Measurements from ENCODE around the gene ZNF33B.

DNA sequence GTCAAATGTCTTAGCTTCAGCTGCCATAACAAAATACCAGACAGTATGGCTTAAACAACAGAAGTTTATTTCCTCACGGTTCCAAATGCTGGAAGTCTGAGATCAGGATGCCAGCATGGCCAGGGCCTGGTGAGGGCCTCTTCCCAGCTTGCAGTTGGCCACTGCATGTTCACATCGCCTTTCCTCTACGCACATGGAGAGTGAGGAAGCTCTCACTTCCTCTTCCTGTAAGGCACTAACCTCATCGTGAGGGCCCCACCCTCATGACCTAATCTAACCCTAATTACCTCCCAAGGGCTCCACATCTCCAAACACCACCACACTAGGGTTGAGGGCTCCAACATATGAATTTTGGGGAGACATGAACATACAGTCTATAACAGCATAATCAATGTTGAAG lies 14.4 kb downstream of the ZNF33B start:
- TF ChIP-seq EZH2phosphoT487 (IDR thresholded peaks at IDR 0.05; ENCODE audit: low read depth) = no peak
- TF ChIP-seq CTCF (IDR thresholded peaks at IDR 0.05; ENCODE audit: low read depth, low read length) = no peak

Data from OCI-LY3 (cell line).